Raji (cell line): ENCODE measurements around the gene TRIM37.
A peak's percentile ranks its signal among the peaks of the same experiment; 100 is the strongest.

ENCODE experiments used
- POLR2A ChIP-seq: IDR thresholded peaks from 2 replicates; pipeline ENCODE4 v1.6.1; 2011; ENCODE audit warnings: low read depth, low read length, control low read depth; ENCODE audit not compliant: insufficient read depth

Gene TRIM37

GRCh38 chr17:59106463-59107305 lies at the start of gene TRIM37:
Gene TRIM37 (minus strand): TSS chr17:59106880. CDS start chr17:59106461, 419 bp downstream.
- peak; percentile 80 for TF ChIP-seq POLR2A

- peak; percentile 37; the same call in 1 of the 2 replicates for TF ChIP-seq POLR2A
Measured at GRCh38 chr17:59155439-59156177, 48.9 kb upstream of the TRIM37 start, which contains the start of gene PRR11. Gene PRR11 (plus strand): TSS chr17:59155746. CDS start chr17:59169753, 14,007 bp downstream.

GRCh38 chr17:59154721-59155438 lies 48.2 kb upstream of the TRIM37 start, which contains the start of gene SKA2:
Gene SKA2 (minus strand): TSS chr17:59155186. CDS start chr17:59155163, 23 bp downstream.
- TF ChIP-seq POLR2A, result peak; percentile 72

GRCh38 chr17:59154292-59154720 lies 47.6 kb upstream of the TRIM37 start:
- no peak for TF ChIP-seq POLR2A

- TF ChIP-seq POLR2A, result no peak
Measured at GRCh38 chr17:59152925-59153324, 46.2 kb upstream of the TRIM37 start.

GRCh38 chr17:59151591-59151990 lies 44.9 kb upstream of the TRIM37 start:
- no peak for TF ChIP-seq POLR2A

GRCh38 chr17:59151006-59151405 lies 44.3 kb upstream of the TRIM37 start:
- no peak for TF ChIP-seq POLR2A

- TF ChIP-seq POLR2A, result no peak
Measured at GRCh38 chr17:59149841-59150511, 43.3 kb upstream of the TRIM37 start.

- no peak for TF ChIP-seq POLR2A
Measured at GRCh38 chr17:59149051-59149450, 42.4 kb upstream of the TRIM37 start.

- no peak for TF ChIP-seq POLR2A
Measured at GRCh38 chr17:59145571-59146096, 39.0 kb upstream of the TRIM37 start.

- no peak for TF ChIP-seq POLR2A
Measured at GRCh38 chr17:59141860-59142259, 35.2 kb upstream of the TRIM37 start.

GRCh38 chr17:59139939-59140338 lies 33.3 kb upstream of the TRIM37 start:
- TF ChIP-seq POLR2A, result no peak

GRCh38 chr17:59131131-59131530 lies 24.5 kb upstream of the TRIM37 start:
- TF ChIP-seq POLR2A, result no peak

- no peak for TF ChIP-seq POLR2A
Measured at GRCh38 chr17:59129814-59130213, 23.1 kb upstream of the TRIM37 start.

- TF ChIP-seq POLR2A, result no peak
Measured at GRCh38 chr17:59126809-59127417, 20.2 kb upstream of the TRIM37 start.

- TF ChIP-seq POLR2A, result no peak
Measured at GRCh38 chr17:59124665-59125064, 18.0 kb upstream of the TRIM37 start.
